ENCODE results near the gene PPP2R3A.
"Not testable (repeated sequence)": the region's sequence is repeated elsewhere in the genome, so short reads cannot be mapped to it uniquely, and the experiment has no call there.

PPP2R3A gene

DNA sequence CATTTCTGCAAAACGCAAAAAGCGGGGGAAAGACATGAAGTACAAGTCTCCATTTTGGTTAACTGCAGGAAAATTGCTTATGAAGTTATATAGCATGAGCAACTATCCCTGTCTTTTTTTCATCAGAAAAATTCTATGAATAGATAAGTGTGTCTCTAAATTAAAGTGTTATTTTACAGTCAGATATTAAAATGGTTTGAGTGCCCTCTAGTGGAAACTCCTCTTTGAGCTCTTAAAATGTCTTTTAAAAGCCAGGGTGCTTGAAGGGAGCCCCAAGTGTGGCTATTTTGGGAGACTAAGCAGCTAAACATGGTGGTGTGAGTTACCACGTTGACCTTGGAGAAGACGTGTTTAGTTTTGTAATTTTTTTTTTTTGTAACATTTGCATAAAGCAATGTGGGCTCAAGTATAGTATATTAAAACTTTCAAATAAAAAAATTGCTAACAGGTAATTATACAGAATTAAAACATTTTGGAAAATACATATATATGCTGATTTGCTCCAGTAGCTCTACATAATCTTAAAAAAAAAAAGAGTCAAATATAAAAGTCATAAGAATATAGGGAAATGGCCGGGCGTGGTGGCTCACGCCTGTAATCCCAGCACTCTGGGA is 77.2 kb downstream of the PPP2R3A start:
- DNase-seq = peak; percentile 11

DNA sequence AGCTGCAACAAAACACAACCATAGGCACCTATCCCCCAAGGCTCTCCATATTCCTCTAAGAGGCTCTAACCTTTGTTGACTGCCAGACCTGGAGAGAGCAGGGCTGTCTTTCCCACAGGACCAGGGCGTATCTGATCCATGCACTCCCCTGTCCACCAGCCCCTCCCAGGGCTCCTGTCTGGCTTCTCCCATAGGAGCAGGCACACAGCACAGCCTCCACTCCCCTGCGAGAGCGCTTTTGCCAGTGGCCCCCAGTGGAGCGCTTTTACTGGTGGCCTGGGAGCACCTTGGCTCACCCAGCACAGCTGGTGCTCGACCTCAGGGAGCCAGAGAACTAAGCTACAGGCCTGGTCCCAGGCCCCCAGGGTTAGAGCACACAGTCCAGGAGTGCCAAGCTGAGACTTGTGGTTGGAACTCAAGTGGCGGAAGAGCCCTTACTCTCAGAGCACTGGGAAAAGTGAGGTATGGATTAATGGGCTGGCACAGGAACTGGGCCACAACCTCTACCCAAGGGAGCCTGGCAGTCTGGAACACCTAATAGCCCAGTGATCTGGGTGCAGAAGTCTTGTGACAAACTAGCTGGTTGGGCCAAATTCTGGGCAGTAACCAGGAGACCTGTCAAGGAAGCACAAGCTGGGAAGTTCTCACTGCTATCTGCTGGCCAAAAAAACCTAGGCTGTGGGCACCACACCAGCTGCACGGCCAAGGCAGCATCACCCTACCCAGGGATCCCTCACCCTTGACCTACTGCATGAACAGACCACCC is 79.6 kb downstream of the PPP2R3A start:
- no peak for DNase-seq

DNA sequence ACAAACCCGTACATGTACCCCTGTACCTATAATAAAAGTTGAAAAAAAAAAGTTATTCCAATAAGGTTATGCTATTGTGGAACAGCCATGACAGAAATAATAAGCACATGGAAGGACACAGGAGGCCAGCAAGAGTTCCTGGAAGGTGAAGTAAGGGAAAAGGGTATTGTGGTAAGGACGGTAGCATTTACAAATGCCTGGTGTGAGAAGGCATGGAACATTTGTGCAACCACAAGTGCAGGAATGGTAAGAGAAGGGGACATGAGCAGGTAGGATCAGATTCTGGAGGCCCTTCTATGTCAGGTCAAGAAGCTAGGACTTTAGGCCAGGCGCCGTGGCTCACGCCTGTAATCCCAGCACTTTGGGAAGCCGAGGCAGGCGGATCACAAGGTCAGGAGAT is 82.5 kb downstream of the PPP2R3A start:
- no peak for DNase-seq

DNA sequence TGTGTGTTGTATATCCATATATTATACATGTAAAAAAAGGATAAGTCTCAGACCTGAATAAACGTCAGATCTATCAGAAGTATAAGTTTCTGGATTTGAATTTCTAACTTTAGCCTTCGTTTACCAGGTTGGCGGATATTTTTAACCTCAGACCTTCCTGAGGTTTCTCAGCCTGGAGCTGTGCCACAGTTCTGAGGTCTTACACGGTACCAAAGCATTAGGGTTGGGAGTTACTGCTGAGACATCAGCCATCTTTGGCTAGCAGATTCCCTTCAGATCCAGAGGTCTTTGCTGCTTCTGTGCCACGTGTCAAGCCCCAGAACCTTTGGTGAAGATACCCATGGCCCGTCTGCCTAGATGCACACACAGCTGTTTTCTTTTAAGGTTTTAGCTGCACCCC is 84.7 kb downstream of the PPP2R3A start:
- no peak for DNase-seq

DNA sequence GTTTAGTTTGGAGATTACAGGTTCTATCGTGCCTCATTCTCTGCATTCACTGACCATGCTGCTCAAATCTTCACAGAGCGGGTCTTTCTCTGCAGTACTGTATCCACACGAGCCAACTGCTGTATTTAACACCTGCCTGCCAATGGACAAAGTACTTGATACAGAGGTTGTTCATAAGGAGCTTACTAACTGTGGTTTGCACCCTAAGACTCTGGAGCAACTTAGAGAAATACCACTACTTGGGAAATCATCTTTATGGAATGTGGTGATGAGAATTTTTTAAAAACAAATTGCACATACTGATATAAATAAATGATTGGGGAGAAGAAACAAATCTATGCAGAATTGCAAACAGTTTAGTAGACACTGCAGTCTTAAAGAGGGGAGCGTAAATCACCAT is 90.0 kb downstream of the PPP2R3A start:
- no peak for DNase-seq

DNA sequence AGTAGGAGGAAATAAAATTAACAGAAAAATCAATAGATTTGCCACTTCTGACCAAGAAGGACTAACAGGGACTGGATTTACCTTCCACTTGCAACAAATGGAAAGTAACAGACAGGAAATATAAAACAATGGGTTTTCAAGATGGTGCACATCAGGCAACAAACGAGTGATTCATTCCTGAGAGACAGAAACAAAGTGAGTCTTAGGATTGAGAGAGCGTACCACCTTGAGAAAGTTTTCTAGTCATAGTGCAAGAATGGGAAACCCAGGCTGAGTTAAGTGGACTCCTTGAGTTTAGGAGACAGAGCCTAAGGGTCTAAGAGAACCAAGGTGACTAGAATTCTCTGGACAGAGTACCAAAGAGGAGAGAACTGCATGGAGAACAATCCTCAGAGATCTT is 101.7 kb downstream of the PPP2R3A start:
- no peak for DNase-seq

DNA sequence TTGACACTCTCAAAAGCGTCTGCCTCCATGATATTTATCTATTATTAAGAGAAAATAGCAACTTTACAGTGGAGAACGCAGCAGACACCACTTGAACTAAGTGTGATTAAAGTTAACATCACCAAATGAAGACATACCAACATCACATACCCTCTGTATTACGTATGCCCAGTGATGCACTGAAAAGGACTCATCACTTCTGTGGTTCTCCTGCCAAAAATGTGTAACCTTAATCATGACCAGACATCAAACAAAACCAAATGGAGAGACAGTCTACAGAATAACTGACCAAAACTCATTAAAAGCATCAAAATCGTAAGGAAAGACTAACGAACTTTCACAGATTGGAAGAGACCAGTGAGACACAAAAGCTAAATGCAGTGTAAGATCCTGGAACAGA is 103.2 kb downstream of the PPP2R3A start:
- no peak for DNase-seq

DNA sequence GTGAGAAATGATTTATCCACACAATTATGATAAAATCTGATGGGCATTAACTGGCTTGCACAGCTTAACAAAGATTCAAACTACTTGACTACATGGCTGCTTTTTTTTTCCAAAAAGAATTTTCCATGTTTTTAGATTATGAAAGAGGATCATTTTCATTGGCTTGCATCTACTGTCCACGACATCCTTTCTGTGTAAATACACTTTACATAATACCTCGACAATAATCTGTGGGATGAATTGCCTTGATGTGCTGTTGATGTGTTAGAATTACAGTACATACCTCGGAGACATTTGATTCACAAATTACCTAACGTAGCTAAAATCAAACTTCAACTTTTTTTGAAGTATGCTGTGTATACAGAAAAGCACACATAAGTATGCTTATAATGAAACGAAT is 104.4 kb downstream of the PPP2R3A start:
- DNase-seq = no peak

DNA sequence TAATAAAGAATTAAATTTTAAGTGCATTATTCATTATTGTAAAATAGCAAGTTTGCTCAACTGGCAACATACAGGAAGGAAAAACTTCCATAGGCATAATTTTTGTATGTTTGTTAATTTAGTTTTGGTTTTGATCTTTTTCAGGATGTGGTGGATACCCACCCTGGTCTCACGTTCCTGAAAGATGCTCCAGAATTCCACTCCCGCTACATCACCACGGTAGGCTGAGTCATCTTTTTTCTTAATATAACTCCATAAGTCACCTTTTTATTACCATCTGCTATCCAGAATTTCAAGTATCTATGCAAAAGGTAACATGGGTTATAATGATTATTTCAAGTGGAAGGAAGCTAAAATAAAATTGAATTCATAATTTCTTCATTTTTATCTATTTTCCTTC is 104.8 kb downstream of the PPP2R3A start:
- DNase-seq = no peak

DNA sequence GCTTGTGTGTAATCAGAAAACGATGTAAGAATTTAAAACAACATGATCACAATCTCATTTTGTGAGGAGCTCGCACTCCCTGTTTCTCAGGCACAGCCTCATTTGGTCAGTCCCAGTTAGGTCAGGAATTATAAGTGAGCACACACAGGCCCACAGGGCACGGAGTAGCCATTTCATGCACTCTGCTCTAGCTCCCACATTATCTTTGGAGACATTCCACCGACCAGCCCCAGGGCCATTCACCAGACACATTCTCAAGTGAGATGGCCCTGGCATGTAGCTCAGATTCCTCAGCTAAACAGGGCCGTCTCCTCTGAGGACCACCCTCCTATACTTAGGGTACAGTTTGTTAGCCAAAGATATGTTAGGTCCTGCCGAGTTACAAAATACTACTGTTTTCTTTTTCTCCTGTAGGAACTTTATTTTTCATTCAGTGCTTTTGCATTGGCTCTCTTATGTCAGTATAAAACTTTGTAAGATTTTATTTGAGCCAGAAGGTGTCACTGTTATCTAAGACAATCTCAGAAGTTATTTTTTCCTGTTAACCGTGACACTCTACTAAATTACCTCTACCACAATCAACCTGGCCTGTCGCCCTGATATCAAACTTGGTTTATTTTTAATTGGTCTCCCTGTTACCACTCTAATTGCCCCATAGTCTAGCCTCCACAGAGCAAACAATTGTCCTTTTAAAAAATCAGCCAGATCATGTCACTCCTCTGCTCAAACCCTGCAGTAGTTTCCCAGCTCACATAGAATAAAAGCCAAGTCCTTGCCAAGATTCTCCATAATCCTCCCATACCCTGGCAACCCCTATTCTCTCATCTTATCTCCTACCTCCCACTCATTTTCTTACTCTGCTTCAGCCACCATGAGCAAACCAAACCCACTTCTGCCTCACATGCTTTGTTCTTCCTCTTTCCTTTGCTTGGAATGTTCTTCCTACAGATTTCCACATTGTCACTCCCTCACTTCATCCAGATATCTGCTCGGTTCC is 105.7 kb downstream of the PPP2R3A start:
- DNase-seq = no peak

DNA sequence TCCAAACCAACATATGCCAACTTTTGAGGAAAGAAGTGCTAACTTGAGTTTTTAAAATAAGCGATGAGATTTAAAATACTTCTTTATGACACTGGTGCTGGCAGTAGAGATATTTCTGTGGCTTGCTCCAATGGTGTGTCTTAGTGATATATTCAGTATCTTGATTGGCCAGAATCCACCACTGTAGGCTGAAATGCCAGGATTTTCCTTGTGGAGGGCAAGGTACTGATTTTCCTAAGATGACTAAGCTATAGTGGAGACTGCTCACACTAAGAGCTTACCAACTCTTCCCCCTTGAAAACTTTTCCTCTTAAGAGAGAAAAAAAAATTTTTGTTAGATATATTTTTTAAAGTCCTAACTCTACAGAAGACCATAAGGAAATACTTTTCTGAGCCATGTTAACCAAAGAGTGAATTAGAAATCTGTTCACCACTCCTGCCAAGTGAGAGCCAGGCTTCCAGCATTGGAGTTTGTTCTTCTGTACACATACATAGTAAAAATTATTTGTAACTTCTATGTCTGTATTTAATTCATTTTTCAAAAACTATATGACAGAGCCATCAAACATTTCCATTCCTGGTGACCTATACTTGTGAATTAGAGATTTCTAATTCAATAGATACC is 109.1 kb downstream of the PPP2R3A start:
- DNase-seq = no peak

DNA sequence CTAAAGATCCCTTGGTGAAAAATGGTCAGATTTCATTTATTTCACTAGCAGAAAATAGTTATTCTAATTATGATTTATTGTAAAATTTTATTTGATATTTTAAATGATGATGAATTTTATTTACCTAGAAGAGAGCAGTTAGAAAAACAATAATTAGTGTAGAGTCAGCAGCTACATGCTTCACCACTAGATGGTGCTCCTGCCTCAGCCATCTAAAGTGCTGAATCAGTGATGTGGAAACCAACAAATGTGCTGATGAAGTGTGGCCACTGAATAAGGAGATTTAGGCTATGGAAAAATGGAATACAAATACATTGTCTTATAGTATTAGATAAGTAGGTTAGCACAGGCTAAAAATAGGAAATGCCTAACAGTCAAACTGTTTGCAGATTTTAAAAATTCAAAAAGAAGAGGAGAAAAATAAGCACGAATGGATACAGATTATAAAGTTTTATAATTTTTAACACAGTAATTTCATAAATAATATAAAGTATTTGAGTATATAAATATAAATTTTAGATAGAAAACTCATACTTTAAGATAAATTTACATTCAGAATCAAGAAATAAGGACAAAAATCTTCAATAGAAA is 109.8 kb downstream of the PPP2R3A start:
- peak; percentile 12 for DNase-seq

DNA sequence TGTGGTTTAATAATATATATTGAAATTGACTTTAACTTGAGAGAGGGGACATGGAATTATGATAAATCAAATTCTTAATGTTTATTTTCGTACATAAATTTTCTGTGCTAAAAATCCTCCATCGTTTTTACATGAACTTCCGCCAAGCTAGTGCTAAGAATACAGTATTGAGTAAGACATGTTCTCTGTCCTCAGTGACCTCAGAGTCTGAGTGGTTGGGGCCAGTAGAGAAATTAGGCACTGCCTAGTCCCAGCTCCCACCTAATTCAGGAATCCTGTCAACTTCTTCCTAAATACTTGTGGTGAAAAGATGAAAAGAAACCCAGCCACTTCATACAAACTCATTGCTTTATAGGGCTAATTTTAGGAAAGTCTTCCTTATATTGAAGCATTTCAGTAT is 110.3 kb downstream of the PPP2R3A start:
- no peak for DNase-seq

DNA sequence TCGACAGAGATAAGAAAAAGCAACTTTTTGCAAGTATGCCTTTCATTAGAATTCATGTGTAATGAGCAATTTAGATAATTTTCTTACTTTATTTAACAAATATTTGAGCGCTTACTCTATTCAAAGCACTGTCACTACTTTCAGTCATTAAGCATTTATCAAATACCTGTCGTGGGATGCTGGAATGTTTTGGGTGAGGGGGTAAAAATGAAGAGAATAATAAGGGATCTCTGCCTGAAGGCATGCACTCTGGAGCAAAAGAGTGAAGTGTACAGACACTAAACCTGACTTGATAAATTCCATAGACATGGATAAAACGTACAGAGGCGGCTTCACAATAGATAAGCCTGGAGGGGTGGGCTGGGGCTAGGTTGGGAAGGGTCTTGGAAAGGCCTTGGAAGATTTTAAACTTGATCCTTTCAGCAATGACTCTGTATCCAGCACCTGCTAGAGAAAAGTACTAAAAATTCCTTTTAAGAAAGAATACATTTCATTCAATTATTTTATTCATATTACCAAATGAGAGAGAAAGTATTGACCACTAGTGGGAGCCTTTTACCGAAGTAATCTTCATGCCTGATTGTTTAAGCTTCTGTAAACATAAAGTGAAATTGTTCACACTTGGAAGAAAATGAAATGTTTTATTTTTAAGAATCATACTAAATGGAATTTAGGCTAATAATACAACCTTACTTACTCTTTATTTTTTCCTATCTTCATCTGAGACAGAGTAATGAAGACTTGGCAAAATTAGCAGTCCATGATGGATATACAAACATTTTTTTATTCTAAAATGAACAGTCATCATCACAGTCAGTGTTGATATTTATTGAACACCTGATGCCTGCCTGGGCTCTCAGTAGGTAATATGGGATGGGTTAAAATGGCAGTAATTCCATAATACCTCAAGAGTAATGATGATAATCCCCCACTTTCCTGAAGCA is 113.2 kb downstream of the PPP2R3A start:
- peak; percentile 20 for DNase-seq

DNA sequence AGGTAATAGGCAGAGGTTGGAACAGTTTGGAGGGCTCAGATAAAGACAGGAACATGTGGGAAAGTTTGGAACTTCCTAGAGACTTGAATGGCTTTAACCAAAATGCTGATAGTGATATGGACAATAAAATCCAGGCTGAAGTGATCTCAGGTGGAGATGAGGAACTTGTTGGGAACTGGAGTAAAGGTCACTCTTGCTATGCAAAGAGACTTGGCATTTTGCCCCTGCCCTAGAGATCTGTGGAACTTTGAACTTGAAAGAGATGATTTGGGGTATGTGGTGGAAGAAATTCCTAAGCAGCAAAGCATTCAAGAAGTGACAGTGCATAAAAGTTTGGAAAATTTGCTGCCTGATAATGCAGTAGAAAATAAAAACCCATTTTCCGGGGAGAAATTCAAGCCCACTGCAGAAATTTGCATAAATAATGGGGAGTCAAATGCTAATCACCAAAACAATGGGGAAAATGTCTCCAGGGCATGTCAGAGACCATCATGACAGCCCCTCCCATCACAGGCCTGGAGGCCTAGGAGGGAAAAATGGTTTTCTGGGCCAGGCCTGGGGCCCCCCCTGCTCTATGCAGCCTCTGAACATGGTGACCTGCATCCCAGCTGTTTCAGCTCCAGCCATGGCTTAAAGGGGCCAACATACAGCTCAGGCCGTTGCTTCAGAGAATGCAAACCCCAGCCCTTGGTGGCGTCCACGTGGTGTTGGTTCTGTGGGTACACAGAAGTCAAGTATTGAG is 118.3 kb downstream of the PPP2R3A start:
- not testable (repeated sequence) for DNase-seq

DNA sequence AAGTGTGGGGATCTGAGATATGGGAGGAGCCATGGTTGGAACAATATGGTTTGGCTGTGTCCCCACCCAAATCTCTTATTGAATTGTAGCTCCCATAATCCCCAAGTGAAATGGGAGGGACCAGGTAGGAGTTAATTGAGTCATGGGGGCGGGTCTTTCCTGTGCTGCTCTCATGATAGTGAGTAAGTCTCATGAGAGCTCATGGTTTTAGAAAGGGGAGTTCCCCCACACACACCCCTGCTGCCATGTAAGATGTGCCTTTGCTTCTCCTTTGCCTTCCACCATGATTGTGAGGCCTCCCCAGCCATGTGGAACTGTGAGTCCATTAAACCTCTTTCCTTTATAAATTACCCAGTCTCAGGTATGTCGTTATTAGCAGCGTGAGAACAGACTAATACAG is 119.5 kb downstream of the PPP2R3A start:
- not testable (repeated sequence) for DNase-seq

DNA sequence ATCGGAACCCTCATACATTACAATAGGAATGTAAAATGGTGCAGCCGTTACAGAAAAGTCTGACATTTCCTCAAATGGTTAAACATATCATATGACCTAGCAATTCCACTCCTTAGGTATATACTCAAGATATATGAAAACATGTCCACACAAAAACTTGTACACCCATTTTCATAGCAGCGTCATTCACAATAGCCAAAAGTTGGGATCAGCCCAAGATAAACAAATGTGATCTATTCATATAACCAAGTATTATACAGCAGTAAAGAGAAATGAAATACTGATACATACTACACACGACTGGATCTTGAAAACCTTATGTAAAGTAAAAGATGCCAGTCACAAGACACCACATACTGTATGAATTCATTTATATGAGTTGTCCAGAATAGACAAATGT is 128.2 kb downstream of the PPP2R3A start:
- no peak for DNase-seq

DNA sequence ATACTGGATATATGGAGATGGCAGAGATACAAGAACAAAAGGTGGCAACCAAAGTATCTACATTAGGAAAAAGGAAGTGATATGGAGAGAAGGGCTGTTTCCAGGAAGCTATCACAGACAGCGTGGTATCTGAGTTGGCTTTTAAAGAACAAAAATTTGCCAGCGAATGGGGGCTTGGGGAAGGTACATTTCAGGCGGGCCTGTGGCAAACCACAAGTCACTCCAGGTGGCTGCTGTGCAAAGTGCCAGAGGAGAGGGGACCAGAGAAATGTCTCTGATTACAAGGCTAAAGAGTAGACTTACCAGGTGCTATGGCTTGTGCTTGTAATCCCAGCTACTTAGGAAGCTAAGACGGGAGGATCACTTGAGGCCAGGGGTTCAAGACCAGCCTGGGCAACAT is 139.5 kb downstream of the PPP2R3A start:
- no peak for DNase-seq

DNA sequence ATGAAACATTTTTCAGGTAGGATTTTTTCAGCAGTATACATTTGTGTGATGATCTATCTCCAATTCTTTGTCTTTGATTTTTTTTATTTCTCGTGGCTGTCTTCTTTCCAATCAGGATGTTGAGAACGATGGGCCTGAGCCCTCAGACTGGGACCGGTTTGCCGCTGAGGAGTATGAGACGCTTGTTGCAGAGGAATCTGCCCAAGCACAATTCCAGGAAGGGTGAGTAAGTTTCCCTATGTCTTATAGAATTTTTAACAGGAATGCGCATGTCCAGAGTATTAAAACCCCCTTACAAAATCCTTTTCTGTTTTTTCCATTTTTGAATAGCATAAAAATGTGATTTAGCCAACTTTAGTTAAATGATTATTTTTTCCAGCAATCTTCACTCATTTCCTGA is 140.6 kb downstream of the PPP2R3A start:
- no peak for DNase-seq

DNA sequence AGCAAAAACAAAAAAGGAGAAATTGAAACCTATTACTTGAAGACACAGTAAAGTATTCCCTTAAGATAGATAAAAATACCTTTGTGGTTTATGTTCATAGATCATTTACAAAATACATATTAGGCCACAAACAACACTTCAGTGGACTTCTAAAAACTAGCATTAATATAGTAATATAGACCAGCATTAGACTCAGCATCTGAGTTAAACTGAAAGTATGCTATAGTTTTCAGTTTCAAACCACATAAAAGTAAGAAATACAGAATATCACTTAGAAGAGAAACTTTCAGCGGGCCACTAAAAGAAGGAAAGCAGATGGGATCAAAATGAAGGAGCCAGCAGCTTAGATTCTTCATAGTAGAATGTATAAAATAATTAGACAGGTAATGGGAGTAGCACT is 144.0 kb downstream of the PPP2R3A start:
- no peak for DNase-seq

DNA sequence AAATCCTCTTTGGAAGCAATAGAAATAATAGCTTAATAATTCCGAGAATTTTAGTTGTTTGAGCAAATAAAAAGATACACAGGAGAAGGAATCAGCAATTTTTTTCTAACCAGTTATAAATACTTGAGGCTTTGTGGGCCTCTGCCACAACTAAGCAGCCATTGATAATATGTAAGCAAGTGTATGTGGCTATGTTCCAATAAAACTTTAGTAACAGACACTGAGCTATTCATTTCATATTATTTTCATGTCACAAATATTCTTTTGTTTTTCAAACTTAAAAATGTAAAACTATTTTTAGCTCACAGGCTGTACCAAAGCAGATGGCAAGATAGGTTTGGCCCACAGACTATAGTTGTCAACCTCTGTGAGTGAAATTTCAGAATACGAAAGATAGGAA is 145.0 kb downstream of the PPP2R3A start:
- no peak for DNase-seq

All from NCI-H1417 treated with DMSO at 0.1 percent for 48 hours (cell line).